Fibroblast of lung (primary cell): ENCODE results near the gene NAB1. TPM values are rescaled to one million over a fixed set of nuclear protein-coding genes. Genes with fewer than 3 reads are reported as not detected.

ENCODE experiments used
- DNase-seq, 2 donors: peaks; one replicate each; pipeline versions ENCODE4 v3.0.0 to v3.0.0-alpha.2; 2010; ENCODE audit warnings: low read depth in 2 of 2
- H2AFZ ChIP-seq: 2 replicates; pipeline ENCODE4 v1.5.1; 2012; ENCODE audit warnings: low read length, control low read depth, inconsistent platforms
- H3K27ac ChIP-seq: 2 replicates; pipeline ENCODE4 v1.5.1; 2011; ENCODE audit warnings: low read length, control low read depth; ENCODE audit not compliant: insufficient read depth
- H3K27me3 ChIP-seq: 2 replicates; pipeline ENCODE4 v1.5.1; 2011; ENCODE audit warnings: mild to moderate bottlenecking, low read length; ENCODE audit not compliant: control insufficient read depth, insufficient read depth
- H3K36me3 ChIP-seq: 2 replicates; pipeline ENCODE4 v1.5.1; 2011; ENCODE audit warnings: low read length; ENCODE audit not compliant: control insufficient read depth, insufficient read depth
- H3K4me1 ChIP-seq: 2 replicates; pipeline ENCODE4 v1.5.1; 2011; ENCODE audit warnings: low read length; ENCODE audit not compliant: control insufficient read depth, insufficient read depth; ENCODE audit errors: extremely low read depth
- H3K4me2 ChIP-seq: 2 replicates; pipeline ENCODE4 v1.5.1; 2011; ENCODE audit warnings: low read length, control low read depth; ENCODE audit not compliant: insufficient read depth; ENCODE audit errors: extremely low read depth
- H3K4me3 ChIP-seq, 4 experiments: fragments of 200-600 bp in 1 of 4; sonication (generic) in 1 of 4; replicated peaks in 1 of 4; 2 replicates each; pipeline ENCODE4 v1.5.1; 2011 to 2016; ENCODE audit warnings: low read length in 4 of 4, low read depth in 3 of 4, mild to moderate bottlenecking in 3 of 4, control low read depth in 2 of 4, inconsistent platforms in 1 of 4, mixed read lengths in 1 of 4; ENCODE audit not compliant: insufficient read depth in 1 of 4; ENCODE audit errors: control extremely low read depth in 1 of 4
- H3K79me2 ChIP-seq: 2 replicates; pipeline ENCODE4 v1.5.1; 2012; ENCODE audit warnings: mild to moderate bottlenecking, low read length, inconsistent platforms; ENCODE audit not compliant: control insufficient read depth, insufficient read depth
- H3K9ac ChIP-seq: 2 replicates; pipeline ENCODE4 v1.5.1; 2011; ENCODE audit warnings: mild to moderate bottlenecking, low read length, control low read depth; ENCODE audit not compliant: insufficient read depth
- H3K9me3 ChIP-seq: 2 replicates; pipeline ENCODE4 v1.5.1; 2012; ENCODE audit warnings: low read depth, low read length; ENCODE audit not compliant: control insufficient read depth, insufficient read depth
- H4K20me1 ChIP-seq: 2 replicates; pipeline ENCODE4 v1.5.1; 2011; ENCODE audit warnings: low read length; ENCODE audit not compliant: control insufficient read depth, insufficient read depth; ENCODE audit errors: extremely low read depth
- EZH2 ChIP-seq: IDR thresholded peaks from 2 replicates; pipeline ENCODE4 v1.5.1; 2012; ENCODE audit warnings: low read length, control low read depth, mild to moderate bottlenecking; ENCODE audit errors: missing control alignments
- polyA plus RNA-seq, 2 donors: library from polyadenylated mRNA; depleted of rRNA in 1 of 2; stranded (reverse) in 1 of 2; unstranded in 1 of 2; fragments of >200 nt; gene quantifications; 2 replicates each; pipeline ENCODE4 v1.2.1, GENCODE V29; 2011 to 2012; ENCODE audit warnings: missing spikeins in 1 of 2
- total RNA-seq: library from RNA; depleted of rRNA; stranded (reverse); fragments of >200 nt; gene quantifications from 2 replicates; pipeline ENCODE4 v1.2.1, GENCODE V29; 2014
- TF ChIP-seq, protein P1 (sequence below), 2 donors: IDR thresholded peaks in 1 of 2; conservative IDR thresholded peaks in 1 of 2; 1 replicate in 1 of 2; 2 replicates in 1 of 2; pipeline ENCODE4 v1.5.1; 2011 to 2012; ENCODE audit warnings: low read length in 2 of 2, control low read depth in 1 of 2, inconsistent platforms in 1 of 2, low read depth in 1 of 2, mild to moderate bottlenecking in 1 of 2

The NAB1 gene
- total and polyA plus RNA-seq, 2 donors (not counting 1 experiment from before 2014, with no cell fraction given), result 18.3 to 46.6 TPM

- H3K9me3 ChIP-seq, result no peaks in the 10 kb centered on the region
- no peak overlapping the region for H3K4me2 ChIP-seq
- H3K9ac ChIP-seq, result no peak overlapping the region
- no peaks in the 10 kb centered on the region for H3K36me3 ChIP-seq
- H3K79me2 ChIP-seq, result peaks cover 14% of the 10 kb centered on the region
- TF ChIP-seq, protein P1, sequence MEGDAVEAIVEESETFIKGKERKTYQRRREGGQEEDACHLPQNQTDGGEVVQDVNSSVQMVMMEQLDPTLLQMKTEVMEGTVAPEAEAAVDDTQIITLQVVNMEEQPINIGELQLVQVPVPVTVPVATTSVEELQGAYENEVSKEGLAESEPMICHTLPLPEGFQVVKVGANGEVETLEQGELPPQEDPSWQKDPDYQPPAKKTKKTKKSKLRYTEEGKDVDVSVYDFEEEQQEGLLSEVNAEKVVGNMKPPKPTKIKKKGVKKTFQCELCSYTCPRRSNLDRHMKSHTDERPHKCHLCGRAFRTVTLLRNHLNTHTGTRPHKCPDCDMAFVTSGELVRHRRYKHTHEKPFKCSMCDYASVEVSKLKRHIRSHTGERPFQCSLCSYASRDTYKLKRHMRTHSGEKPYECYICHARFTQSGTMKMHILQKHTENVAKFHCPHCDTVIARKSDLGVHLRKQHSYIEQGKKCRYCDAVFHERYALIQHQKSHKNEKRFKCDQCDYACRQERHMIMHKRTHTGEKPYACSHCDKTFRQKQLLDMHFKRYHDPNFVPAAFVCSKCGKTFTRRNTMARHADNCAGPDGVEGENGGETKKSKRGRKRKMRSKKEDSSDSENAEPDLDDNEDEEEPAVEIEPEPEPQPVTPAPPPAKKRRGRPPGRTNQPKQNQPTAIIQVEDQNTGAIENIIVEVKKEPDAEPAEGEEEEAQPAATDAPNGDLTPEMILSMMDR (conservative IDR thresholded peaks at IDR 0.05 in 1 of 2, IDR thresholded peaks at IDR 0.05 in 1 of 2; ENCODE audit: low read depth in 1 of 2, low read length in 2 of 2), result no peak
- TF ChIP-seq EZH2, result no peak
- no peak for DNase-seq
- peaks cover 2% of the 10 kb centered on the region for H4K20me1 ChIP-seq
- no peak overlapping the region for H3K27ac ChIP-seq
- H3K27me3 ChIP-seq, result no peaks in the 10 kb centered on the region
- no peaks in the 10 kb centered on the region for H3K4me1 ChIP-seq
- H2AFZ ChIP-seq, result no peak overlapping the region
- H3K4me3 ChIP-seq, result no peak overlapping the region
These were observed 10.7 kb downstream of the NAB1 start for GRCh38 chr2:190659553-190659952.

DNA sequence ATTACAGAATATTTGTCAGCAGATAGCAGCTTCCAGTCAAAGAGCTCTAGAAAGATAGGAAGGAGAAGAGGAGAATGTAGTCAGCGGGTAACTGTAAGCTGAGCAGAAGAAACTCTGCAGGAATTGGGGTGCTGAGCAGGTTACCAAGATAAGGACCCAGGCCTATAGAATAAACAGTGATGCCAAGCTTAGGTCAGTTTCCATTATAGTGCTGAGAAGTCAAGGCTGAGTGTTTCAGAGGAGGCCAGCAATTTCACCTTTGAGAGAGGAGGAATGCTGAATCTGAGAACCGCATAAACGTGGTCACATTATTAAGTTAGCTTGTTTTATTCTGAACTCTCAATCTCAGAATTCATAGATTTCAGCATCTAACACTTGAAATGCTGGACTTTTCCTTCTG, 13.9 kb downstream of the NAB1 start:
- no peaks in the 10 kb centered on the region for H3K27me3 ChIP-seq
- H3K9ac ChIP-seq, result no peak overlapping the region
- no peak overlapping the region for H3K4me3 ChIP-seq
- H2AFZ ChIP-seq, result no peak overlapping the region
- H3K4me1 ChIP-seq, result no peaks in the 10 kb centered on the region
- TF ChIP-seq, protein P1 (conservative IDR thresholded peaks at IDR 0.05 in 1 of 2, IDR thresholded peaks at IDR 0.05 in 1 of 2; ENCODE audit: low read depth in 1 of 2, low read length in 2 of 2), result no peak
- TF ChIP-seq EZH2, result no peak
- H4K20me1 ChIP-seq, result peaks cover 2% of the 10 kb centered on the region
- H3K79me2 ChIP-seq, result peaks cover 3% of the 10 kb centered on the region
- no peak for DNase-seq
- no peak overlapping the region for H3K4me2 ChIP-seq
- no peaks in the 10 kb centered on the region for H3K9me3 ChIP-seq
- no peak overlapping the region for H3K27ac ChIP-seq
- H3K36me3 ChIP-seq, result no peaks in the 10 kb centered on the region

DNA sequence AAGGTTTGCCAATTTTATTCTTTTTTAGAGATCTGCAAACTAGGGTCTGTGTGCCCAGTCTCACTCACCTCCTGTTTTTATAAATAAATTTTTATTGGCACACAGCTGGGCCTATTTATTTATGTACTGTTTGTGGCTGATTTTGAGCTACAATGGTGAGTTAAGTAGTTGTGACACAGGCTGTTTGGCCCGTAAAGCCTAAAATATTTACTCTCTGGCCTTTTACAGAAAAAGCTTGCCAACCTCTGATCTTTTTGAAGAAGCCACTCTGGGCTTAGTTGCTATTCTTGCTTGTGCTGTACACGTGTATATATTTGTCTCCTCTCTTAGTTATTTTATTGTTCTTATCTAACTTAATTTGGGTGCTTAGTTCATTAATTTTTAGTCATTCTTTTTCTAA, 14.5 kb downstream of the NAB1 start:
- H4K20me1 ChIP-seq, result peaks cover 2% of the 10 kb centered on the region
- no peaks in the 10 kb centered on the region for H3K4me1 ChIP-seq
- no peak overlapping the region for H2AFZ ChIP-seq
- no peaks in the 10 kb centered on the region for H3K27me3 ChIP-seq
- H3K4me3 ChIP-seq, result no peak overlapping the region
- DNase-seq, result no peak
- H3K36me3 ChIP-seq, result no peaks in the 10 kb centered on the region
- H3K4me2 ChIP-seq, result no peak overlapping the region
- no peak for TF ChIP-seq EZH2
- TF ChIP-seq, protein P1 (conservative IDR thresholded peaks at IDR 0.05 in 1 of 2, IDR thresholded peaks at IDR 0.05 in 1 of 2; ENCODE audit: low read depth in 1 of 2, low read length in 2 of 2), result no peak
- H3K27ac ChIP-seq, result no peak overlapping the region
- H3K9ac ChIP-seq, result no peak overlapping the region
- no peaks in the 10 kb centered on the region for H3K9me3 ChIP-seq
- no peaks in the 10 kb centered on the region for H3K79me2 ChIP-seq
